HG03139 (cell line): Measurements from ENCODE around the gene HNRNPR.
"Not testable (repeated sequence)": the region's sequence is repeated elsewhere in the genome, so short reads cannot be mapped to it uniquely, and the experiment has no call there.

ENCODE experiments used
- ATAC-seq: cut with Tn5 transposase; IDR thresholded peaks from one replicate; pipeline ENCODE4 v1.9.1; 2021; ENCODE audit not compliant: unreplicated experiment

Gene HNRNPR

DNA sequence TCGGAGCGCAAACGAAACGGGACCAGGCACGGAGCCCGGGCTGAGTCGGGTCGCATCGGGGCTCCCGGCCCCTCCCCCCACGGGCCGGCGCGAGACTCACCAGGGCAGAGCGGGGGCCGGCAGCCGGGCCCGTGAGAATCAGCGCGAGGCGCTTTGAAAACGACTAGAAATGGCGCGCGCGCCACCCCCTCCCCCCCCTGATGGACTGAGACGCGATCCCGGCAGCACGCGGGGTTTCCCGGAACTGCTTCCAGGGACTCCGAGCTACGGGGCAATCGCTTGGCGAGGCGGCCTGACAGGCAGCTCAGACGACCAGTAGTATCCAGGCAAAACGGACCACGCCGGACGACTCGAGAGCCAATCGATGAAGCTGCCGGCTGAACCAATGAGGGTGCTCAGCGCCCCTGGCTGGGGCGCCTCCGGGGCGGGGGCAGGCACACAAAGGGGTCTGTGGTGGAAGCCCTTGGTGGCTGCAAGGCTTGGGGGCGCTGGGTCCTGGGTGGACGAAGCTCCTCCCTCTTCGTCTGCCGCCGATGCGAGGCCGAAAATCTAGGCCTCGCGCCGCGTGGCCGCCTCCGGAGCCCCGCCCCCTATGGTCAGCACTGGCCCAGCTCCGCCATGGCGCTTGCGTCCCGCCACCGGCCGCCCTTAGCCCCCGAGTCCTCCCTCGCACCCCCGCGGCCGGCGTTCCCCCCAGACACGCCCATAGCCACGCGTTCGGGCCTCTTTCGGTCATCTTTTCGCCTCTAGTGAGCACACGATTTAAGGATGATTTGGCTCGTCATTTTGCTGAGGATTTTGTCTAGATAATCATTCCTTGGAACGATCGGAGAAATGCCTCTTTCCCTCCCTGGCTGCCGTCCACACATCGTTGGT is at the start of gene HNRNPR:
Gene HNRNPR, minus strand, starts transcription at position 174 of the 876 bp plus-strand sequence. CDS start 3,276 bp downstream, outside the sequence.
- ATAC-seq, result peak; percentile 90

DNA sequence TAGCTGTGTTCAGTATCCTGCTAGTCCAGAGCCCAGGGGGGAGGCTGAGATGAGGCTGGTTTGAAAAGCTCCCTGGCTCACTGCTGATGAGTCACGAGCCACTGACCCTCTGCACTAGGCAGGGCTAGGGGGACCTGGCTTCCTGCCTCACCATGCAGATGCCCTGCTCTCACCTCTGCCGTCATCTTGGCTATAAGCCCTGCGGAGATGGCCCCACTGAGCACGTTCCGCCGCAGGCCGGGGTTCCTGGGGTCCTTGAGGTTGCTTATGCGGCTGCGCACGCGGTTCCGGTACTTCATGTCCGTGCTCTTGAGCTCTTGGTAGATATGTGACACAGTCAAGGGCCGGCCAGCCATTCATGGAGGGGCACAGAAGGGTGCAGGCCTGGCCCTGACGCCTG is 49.6 kb upstream of the HNRNPR start:
- ATAC-seq, result no peak

DNA sequence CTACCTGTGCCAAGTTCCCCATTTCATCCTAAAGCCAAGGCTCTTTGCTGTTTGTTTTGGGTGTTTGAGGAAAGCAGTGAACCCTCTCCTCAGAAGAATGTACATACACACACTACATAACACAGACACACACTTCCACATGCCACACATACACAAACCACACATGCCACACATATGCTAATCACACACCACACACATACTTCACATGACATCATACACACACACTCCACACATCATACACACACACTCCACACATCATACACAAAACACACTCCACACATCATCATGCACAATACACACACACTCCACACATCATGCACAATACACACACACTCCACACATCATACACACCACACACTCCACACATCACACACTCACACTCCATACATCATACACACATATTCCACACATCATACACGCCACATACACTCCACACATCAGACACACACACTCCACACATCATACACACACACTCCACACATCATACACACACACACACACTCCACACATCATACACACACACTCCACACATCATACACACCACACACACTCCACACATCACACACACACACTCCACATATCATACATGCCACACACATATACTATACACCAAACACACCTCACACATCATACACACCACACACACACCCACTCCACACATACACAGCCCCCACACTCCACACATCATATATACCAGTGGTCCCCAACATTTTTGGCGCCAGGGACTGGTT is 48.2 kb upstream of the HNRNPR start:
- ATAC-seq, result no peak

DNA sequence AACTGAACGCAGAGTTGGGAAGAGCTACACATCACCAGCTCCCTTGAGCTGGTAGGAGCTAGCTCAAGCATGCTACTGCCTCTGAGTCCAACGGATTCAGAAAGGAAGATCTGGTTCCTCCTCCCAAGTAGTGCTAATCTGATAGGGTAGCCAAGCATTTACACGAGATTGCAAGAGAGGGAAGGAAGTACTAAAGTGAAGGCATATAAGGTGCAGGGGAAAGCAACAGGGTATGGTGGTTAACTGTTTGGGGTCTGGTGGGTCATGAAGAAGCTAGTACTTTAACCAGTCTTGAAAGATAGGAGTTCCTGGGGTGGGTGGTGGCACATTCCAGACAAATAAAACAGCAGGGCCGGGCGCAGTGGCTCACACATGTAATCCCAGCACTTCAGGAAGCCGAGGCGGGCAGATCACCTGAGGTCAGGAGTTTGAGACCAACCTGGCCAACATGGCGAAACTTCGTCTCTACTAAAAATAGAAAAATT is 45.8 kb upstream of the HNRNPR start:
- ATAC-seq, result no peak

DNA sequence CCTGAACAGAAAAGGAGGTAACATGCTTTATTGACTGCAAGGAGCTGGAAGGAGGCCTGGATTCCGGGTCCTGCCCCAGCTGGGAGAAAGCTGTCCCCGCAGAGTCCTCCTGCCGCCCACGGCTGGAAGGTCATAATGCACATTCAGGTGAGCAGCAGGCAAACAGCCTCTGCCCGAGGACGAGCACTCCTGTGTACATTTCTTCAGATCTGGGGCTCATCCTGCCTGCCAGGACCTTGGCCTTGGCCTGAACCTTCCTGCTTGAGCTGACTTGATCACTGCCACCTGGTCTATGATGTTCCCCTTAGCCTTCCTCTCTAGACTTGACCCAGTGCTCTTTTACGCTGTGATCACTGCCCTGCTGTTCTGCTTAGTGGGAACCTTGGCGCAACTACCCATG is 43.4 kb upstream of the HNRNPR start:
- no peak for ATAC-seq

DNA sequence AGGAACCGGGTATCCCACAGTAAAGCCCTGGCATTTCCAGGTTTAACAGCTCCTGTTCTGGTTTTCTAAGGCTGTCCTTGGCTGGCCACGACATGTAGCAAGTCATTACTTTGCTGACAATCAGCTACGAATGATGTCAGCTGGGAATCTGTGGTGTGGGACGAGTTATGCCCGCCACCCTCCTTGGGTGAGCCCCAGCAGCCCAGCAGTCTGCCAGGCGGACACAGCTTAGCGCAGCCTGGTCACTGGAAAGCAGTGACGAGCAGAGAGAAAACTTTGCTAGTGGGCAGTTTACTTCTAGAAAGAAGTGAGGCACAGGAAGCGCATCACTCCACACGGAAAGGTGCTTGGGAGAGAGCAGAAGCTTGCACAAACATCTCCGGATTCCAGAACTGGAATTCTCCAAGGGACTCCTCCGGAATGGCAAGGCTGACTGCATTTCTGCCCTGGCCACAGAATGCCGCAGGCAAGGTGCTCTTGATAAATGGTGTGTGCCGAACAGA is 41.1 kb upstream of the HNRNPR start:
- no peak for ATAC-seq

DNA sequence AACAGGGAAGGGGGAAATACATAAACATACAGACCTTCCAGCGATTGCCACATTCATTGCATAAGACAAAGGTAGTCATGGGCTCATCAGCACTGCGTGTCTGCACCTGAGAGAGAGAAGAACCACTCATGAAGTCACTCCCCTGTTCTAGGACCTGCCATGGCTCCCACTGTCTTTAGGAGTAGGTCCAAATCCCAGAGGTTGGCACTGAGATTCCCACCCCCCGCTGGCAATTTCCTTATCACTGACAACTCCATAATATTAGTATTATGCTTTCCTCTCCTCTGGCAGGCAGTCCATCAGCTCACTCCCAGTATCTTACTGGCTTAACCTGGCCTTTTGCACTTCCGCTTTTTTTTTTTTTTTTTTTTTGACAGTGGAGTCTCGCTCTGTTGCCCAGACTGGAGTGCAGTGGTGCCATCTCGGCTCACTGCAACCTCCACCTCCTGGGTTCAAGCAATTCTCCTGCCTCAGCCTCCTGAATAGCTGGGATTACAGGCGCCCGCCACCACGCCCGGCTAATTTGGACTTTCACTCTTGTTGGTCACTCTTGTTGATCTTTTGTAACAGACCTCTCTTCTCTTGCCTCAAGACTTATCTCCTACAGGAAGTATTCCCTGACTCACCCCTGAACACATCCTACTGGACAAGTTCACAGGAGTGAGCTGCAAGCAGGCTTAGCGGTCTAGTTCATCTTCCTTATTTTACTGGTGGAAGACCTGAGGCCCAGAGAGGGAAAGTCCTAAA is 40.4 kb upstream of the HNRNPR start:
- ATAC-seq, result no peak

DNA sequence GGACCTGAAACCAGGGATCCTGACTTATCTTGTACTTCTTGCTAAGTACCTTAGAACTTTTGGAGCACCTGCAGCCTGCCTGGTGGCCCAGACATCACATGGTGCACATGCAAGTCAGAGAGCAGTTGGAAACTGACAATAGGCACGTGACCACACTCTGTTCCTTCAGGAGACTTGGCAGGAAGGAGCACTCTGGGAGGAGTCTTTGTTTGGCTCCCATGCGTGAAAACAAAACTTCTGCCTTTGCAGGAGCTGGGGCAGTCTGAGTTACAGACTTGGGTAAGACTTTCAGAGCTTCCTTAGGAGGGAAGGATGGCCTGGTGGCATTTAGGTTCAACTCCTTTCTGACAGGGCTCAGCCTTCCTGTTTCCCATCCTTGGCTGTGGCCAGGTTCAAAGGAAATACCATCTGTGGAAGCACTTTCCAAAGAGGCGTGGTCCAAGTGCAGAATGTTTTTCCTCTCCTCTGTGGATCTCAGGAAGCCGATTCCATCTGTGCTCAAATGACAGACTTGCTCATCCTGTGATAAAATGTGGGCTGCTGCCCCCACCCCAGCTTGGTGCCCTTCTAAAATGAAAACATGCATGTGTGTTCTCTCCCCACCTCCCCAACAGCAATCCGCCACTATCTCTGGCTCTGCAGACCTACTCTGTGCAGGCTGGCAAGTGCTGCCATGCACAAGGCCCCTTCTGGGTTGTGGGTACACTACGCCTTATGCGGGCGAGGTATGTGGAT is 39.7 kb upstream of the HNRNPR start:
- no peak for ATAC-seq

DNA sequence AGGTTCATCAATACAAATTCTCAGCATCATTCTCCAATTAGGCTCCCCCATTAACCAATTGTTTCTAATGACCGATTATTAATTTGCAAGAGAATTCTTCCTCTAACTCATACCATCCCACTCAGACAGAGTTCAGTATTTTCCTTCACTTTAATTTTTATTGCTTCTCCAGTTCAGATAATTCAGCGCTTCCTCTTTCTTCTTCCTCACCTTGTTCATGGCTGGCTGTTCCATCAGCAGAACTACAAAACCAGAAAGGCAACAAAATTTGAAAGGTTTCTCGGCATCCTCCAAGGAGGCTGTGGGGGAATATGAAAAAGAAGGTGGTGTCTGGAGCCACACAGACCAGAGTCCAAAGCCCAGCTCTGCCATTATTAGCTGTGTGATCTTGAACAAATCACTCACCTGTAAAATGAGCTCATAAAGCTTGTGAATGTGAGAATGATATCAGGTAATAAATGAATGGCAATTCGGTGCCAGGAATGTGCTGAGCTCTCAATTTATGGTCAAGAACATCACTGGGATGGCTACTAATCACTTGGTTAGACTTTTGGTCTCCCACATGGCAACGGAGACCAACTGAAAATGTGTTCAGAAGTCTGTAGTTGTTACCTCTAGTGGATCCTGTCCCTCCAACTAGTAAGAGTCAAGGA is 37.3 kb upstream of the HNRNPR start:
- no peak for ATAC-seq

DNA sequence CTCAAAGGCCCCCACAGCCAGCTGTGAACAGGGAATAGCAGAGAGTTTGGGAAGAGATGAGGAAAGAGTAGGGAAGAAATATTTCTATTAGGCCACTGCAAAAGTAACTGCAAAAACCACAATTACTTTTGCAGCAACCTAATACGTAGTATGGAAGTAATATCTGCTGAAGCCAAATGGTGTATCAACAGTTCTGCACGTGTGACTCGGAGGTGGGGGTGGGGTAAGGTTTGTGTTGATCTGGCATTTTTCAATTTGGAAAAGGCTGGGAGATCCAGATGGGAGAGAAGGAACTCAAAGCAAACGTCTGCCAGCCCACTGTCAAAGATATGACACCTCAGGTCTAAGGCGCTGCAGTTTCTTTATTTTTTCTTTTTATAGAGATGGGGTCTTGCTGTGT is 36.6 kb upstream of the HNRNPR start:
- ATAC-seq, result no peak

DNA sequence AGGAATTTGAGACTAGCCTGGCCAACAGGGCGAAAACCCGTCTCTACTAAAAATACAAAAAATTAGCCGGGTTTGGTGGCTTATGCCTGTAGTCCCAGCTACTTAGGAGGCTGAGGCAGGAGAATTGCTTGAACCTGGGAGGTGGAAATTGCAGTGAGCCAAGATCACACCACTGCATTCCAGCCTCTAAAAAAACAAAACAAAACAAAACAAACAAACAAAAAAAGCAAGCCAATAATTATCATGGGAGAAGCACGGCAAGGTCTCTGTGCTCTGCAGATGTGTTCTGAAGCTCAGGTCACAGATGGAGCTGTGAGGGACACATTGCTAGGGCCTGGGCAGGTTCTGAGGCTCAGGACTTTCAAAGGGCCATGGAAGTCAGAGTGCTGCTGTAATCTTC is 36.2 kb upstream of the HNRNPR start:
- not testable (repeated sequence) for ATAC-seq

DNA sequence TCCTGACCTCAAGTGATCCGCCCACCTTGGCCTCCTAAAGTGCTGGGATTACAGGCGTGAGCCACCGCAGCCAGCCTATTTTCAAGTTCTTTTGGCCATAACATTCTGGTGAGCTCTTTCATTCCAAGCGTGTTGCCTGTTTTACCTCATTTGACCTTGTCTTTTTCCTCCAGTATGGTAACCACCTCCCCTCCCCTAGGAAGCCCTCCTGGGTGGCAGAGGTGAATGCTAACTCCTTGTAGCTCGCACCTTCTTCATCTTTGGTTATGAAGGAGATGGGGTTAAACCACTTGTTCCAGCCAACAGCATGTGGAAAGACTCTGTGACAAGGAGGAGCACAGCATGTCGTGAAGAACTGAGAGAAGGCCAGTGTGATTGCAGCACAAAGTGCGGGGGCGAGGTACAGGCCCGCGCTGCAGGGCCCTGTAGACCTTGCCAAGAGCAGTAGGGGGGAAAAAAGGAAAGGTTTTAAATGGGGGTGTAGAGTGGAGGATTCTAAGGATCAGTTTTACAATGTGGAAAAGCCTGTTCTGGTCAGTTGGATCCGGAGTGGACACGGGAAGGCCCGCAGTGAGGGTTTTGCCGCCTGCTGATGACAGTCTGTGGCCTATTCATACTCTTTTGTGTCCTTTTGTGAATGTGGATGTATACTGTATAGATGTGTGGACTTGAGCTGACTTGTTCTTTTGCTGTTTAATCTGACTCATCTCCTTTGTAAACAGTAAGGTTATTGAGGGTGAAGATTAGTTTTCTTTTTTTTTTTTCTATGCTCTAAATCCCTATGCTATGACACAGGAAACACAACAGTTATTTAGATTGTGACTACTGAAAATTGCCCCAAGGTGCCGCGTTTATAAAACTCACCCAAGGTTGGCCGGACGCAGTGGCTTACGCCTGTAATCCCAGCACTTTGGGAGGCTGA is 33.1 kb upstream of the HNRNPR start:
- no peak for ATAC-seq

DNA sequence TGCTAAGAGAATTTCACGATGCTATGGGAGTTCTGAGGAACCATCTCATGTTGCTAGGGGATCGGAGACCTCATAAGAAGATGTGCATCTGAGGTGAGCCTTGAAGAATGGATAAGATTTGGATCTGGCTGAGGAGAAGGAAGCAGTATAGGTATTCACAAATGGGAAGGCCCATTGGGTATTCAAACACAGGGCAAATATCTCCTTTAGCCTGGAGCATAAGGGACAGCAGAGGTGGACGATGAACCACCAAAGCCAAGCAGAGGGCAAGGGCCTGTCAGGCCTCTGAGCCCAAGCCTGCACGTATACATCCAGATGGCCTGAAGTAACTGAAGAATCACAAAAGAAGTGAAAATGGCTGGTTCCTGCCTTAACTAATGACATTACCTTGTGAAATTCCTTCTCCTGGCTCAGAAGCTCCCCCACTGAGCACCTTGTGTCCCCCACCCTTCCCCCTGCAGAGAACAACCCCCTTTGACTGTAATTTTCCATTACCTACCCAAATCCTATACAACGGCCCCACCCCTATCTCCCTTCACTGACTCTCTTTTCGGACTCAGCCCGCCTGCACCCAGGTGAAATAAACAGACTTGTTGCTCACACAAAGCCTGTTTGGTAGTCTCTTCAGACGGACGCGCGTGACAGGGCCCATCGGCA is 30.1 kb upstream of the HNRNPR start:
- not testable (repeated sequence) for ATAC-seq

DNA sequence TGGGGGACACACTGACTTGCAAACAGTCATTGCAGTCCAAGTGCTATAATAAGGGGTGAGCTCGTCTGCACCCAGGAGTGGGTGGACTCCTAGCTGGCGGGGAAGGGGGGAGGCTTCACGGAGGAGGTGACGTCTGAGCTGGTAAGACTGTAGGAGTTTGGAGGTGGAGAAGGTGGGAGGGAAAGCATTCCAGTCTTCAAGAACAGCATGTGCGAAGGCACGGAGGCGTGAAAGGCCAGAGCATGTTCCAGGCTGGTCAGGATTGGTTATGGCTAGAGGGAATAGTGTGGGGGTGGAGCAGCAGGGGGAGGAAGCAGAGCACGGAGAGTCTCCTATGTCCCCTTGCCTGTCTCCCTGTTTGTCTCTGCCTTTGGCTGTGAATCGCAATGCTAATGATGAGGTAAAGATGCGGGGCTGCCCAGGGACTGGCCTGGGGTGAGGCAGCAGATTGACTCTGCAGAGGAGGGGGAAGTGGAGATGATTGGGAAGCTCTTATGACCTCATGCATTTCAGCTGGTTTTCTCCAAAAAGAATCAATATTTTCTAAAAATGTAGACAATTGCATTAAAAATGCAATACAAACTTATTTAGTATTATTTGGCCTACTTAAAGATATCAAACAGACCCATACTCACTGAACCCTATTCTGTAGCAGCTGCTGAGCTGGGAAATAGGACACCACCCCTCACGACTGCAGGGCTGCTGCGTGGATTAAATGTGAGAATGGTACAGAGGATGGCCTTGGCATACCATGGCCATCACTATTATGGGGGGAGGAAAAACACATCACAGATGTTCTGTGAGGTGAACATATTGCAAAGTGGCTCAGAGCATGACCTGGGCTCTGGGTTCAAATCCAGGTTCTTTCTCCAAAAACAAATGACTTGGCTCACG is 28.1 kb upstream of the HNRNPR start:
- no peak for ATAC-seq

DNA sequence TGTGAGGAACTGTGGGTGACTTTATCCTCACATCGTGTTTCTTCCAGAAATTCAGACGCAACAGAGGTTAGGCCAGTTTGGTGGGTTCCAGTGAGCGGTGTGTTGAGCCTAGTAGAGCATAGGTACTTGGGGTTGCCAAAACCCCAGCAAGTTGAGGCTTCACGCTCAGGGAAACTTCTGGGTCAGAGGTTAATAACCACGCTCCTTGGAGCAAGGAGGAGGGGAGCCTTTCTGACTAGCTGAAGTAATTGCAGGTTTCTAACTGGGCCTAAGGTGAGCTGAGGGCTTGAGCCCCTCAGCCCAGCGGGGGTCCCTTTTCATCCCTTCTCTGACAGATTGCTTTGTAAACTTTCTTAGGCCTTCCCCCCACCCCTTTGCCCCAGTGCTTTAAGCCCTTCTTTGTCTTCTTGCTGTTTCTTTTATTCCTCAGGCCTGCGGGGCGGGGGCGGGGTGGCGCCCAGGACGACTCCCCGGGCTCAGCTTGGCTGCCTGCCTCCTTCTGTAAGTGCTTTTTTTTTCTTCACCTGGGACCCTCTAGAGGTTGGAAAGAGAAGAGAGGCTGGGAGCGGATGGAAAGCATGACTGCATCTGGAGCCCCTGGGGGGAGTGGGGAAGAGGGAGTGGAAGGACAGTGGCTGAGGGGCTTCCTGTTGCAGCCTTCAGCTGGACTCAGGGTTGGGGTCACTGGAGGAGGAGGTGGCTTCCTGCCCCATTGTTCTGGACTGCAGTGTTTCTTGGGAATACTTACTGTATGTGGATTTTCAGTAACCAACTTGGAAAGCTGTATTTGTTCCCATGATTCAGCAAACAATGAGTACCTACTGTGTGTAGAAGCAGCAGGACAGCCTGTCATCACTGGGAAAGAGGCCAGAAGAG is 26.9 kb upstream of the HNRNPR start:
- ATAC-seq, result no peak

DNA sequence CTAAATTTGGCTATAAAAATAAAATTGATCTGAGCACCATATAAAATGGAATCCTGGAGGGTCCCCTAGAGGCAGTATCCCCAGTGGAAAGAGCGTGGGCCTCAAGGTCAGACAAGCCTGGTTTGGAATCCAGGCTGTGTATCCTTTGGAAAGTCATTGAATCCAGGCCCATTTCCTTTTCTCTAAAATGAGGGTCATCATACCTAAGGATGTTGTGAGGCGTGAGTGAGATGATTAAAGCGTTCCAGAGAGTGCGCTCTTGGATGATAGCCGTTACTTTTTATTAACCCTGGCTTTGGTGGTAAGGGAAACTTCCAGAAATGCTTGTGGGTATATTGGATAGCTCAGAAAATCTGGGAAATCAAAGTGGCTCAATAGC is 26.2 kb upstream of the HNRNPR start:
- no peak for ATAC-seq
